ENCODE results near the gene ASTN2.

Gene ASTN2

DNA sequence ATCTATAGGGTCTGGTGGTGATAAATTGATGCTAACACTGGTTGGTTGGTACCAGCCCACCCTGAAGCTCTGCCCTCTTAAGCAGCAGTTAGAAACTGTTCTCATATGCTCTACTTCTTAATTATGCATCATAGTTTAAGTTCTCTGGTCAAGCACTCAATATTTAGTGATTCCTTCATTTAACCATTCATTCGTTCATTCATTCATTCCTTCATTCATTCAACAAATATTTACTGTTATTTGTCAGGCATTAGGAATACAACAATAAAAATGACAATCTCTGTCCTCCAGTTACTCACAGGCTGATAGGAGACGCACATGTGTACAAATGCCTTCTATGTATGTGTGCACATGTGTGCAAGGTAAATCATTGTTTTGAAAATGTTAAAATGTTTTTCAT lies 673.1 kb downstream of the ASTN2 start:
- POLR2A ChIA-PET = no interaction called here
- DNase-seq (ENCODE audit: extremely low spot score) = no peak
- TF ChIP-seq, protein P1, sequence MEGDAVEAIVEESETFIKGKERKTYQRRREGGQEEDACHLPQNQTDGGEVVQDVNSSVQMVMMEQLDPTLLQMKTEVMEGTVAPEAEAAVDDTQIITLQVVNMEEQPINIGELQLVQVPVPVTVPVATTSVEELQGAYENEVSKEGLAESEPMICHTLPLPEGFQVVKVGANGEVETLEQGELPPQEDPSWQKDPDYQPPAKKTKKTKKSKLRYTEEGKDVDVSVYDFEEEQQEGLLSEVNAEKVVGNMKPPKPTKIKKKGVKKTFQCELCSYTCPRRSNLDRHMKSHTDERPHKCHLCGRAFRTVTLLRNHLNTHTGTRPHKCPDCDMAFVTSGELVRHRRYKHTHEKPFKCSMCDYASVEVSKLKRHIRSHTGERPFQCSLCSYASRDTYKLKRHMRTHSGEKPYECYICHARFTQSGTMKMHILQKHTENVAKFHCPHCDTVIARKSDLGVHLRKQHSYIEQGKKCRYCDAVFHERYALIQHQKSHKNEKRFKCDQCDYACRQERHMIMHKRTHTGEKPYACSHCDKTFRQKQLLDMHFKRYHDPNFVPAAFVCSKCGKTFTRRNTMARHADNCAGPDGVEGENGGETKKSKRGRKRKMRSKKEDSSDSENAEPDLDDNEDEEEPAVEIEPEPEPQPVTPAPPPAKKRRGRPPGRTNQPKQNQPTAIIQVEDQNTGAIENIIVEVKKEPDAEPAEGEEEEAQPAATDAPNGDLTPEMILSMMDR (IDR thresholded peaks at IDR 0.05; ENCODE audit: control extremely low read depth, extremely low read depth, low read depth, missing control alignments) = no peak
- CTCF ChIA-PET = interaction anchor here (1.3 to 6.0 kb wide), 5 partner anchors 8 to 668 kb away, joined by 4 to 37 read pairs (median 4); no protein-coding TSS in a partner anchor

DNA sequence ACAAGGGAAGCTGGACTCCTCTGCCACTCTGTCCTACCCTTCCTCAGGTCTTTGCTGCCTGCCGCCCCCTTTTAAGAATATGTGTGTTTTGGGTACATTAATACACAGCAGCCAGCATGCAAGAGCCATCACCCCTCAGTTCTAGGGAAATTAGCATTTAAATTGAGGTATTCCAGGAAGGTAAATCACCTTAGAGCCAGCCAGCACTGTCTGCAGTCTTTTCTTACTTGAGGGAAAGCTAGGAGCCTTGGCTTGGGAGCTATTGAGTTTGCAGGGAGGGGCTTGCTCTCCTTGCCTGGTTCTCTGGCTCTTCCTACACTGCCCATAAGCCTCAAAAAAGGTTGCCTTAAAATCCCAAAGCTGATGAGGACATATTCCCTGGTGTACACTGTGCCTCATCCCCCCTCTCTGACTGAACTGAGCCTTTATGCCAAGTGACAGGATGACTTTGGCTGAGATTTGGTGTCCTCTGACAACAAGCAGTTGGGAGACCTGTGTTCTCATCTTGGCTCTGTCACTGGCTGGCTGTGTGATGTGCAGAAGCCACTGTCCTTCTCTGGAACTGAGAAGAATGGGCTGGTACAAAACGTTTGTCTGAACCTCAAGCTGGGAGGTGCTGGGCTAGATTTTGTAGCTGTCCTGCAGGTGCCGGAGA lies 673.6 kb downstream of the ASTN2 start:
- POLR2A ChIA-PET = no interaction called here
- CTCF ChIA-PET = interaction anchor here (1.3 to 6.9 kb wide), 6 partner anchors 9 to 668 kb away, joined by 4 to 87 read pairs (median 6); no protein-coding TSS in a partner anchor
- DNase-seq (ENCODE audit: extremely low spot score) = no peak
- TF ChIP-seq, protein P1 (IDR thresholded peaks at IDR 0.05; ENCODE audit: control extremely low read depth, extremely low read depth, low read depth, missing control alignments) = no peak

DNA sequence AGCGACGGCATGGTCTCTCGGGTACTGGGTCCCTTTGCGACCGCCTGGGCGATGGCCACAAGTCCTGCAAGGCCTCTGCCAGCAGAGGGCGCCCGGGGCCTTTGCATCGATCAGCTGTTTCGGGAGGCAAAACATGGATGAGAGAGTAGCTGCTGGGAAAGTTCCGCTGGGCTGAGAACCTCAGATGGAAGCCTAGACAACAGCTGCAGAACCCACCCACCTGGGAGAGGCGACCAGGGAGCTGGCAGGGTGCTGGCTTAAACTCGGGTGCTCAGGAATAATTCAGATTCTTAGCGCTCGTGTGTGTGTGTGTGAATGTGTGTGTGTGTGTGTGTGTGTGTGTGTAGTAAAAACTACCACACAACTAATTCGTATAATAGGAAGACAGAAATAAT lies 677.7 kb downstream of the ASTN2 start:
- ChIA-PET CTCF (interaction anchor here (0.6 to 6.9 kb wide), 51 partner anchors 8 to 1144 kb away, joined by 3 to 242 read pairs (median 4); partner anchors contain the start of gene TRIM32), POLR2A (no interaction called here)
- DNase-seq (ENCODE audit: extremely low spot score) = peak; percentile 82
- TF ChIP-seq, protein P1 (IDR thresholded peaks at IDR 0.05; ENCODE audit: control extremely low read depth, extremely low read depth, low read depth, missing control alignments) = peak; percentile 91

DNA sequence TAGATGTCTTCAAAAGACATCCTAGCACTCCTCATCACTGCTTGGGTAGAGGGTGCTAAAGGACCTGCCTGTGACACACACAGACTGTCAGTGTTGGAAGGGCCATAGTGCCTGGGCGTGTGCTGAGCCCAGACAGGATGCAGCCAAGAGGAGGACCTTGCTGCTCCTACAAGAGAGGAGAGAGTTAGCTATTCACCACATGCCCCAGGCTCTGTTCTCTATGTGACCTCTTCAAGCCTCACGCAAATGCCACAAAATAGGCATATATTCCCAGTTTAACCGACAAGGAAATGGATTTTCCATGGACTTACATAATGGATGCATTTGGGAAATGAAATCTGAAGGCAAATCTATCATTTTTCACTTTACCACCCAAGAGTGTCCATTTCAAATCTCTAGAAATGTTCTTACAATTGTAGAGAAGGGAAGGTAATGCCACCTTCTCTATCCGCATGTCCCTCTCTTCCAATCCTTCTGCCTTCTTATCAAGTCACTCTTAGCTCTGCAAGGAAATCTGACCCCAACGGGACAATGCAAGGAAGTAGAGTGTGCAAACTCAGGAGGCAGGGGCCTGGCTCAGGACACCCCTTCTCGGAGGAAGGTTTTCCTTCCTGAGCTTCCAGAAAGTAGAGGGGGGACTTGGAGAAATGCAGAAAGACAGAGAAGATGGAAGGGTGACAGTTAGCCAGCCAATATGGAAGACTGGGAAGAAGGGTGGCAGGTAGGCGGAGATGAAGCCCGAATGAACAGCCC lies 678.3 kb downstream of the ASTN2 start:
- TF ChIP-seq, protein P1 (IDR thresholded peaks at IDR 0.05; ENCODE audit: control extremely low read depth, extremely low read depth, low read depth, missing control alignments) = no peak
- ChIA-PET CTCF (interaction anchor here (0.7 to 6.9 kb wide), 44 partner anchors 9 to 1143 kb away, joined by 3 to 242 read pairs (median 5); partner anchors contain the start of gene TRIM32), POLR2A (no interaction called here)
- DNase-seq (ENCODE audit: extremely low spot score) = no peak

GRCh38 chr9:116733010-116733641 lies 681.7 kb downstream of the ASTN2 start:
- TF ChIP-seq, protein P1 (IDR thresholded peaks at IDR 0.05; ENCODE audit: control extremely low read depth, extremely low read depth, low read depth, missing control alignments) = no peak
- CTCF ChIA-PET = interaction anchor here (1.4 to 6.9 kb wide), 2 partner anchors 8 to 126 kb away, joined by 7 to 242 read pairs; no protein-coding TSS in a partner anchor
- DNase-seq (ENCODE audit: extremely low spot score) = peak; percentile 37
- POLR2A ChIA-PET = no interaction called here

GRCh38 chr9:116726602-116727001 lies 688.3 kb downstream of the ASTN2 start:
- TF ChIP-seq, protein P1 (IDR thresholded peaks at IDR 0.05; ENCODE audit: control extremely low read depth, extremely low read depth, low read depth, missing control alignments) = no peak
- ChIA-PET POLR2A (no interaction called here), CTCF (interaction anchor here (0.9 to 10.0 kb wide), 4 partner anchors 11 to 685 kb away, joined by 3 to 87 read pairs (median 11); no protein-coding TSS in a partner anchor)
- no peak for DNase-seq (ENCODE audit: extremely low spot score)

Data from GM10248 (cell line).